Activated CD4-positive, alpha-beta T cell treated with anti-CD3 and anti-CD28 coated beads for 48 hours (primary cell): ENCODE data around the gene IQCE.
"Not testable (repeated sequence)": the region's sequence is repeated elsewhere in the genome, so short reads cannot be mapped to it uniquely, and the experiment has no call there.

Experiments
- DNase-seq: peaks from one replicate; pipeline ENCODE4 v3.0.0-alpha.2; 2020

The IQCE gene

GRCh38 chr7:2555121-2556052 is 3.4 kb upstream of the IQCE start, which contains the start of gene BRAT1:
Gene BRAT1, minus strand, starts transcription at chr7:2555524. Its CDS starts 1,093 bp downstream, at chr7:2554431.
- peak; percentile 98 for DNase-seq

GRCh38 chr7:2559283-2559950 is 638 bp downstream of the IQCE start:
- DNase-seq: peak; percentile 56

GRCh38 chr7:2563955-2564354 is 5.2 kb downstream of the IQCE start:
- DNase-seq: not testable (repeated sequence)

GRCh38 chr7:2564970-2565540 is 6.3 kb downstream of the IQCE start:
- DNase-seq: no peak

GRCh38 chr7:2566348-2566889 is 7.6 kb downstream of the IQCE start:
- no peak for DNase-seq

- DNase-seq: peak; percentile 24
These were observed 8.3 kb downstream of the IQCE start for GRCh38 chr7:2566890-2567678.

- no peak for DNase-seq
These were observed 9.0 kb downstream of the IQCE start for GRCh38 chr7:2567679-2568278.

- no peak for DNase-seq
These were observed 9.9 kb downstream of the IQCE start for GRCh38 chr7:2568521-2569223.

- DNase-seq: no peak
These were observed 10.6 kb downstream of the IQCE start for GRCh38 chr7:2569421-2569820.

GRCh38 chr7:2570021-2570420 is 11.2 kb downstream of the IQCE start:
- DNase-seq: no peak

- DNase-seq: no peak
These were observed 12.6 kb downstream of the IQCE start for GRCh38 chr7:2571409-2571808.

- peak; percentile 40 for DNase-seq
These were observed 13.5 kb downstream of the IQCE start for GRCh38 chr7:2572101-2572842.

- DNase-seq: no peak
These were observed 15.0 kb downstream of the IQCE start for GRCh38 chr7:2573761-2574160.

- no peak for DNase-seq
These were observed 16.4 kb downstream of the IQCE start for GRCh38 chr7:2575046-2575732.

GRCh38 chr7:2575733-2576340 is 17.1 kb downstream of the IQCE start:
- DNase-seq: no peak

- no peak for DNase-seq
These were observed 18.1 kb downstream of the IQCE start for GRCh38 chr7:2576742-2577491.

- no peak for DNase-seq
These were observed 19.3 kb downstream of the IQCE start for GRCh38 chr7:2577914-2578680.

GRCh38 chr7:2580636-2581035 is 21.9 kb downstream of the IQCE start:
- DNase-seq: no peak
